Neural cell (in vitro differentiated cells): ENCODE results near the gene INPP4B.

Experiments used
- CTCF ChIP-seq: fragments of 450-650 bp; IDR thresholded peaks from 2 replicates; pipeline ENCODE4 v1.5.1; 2014; ENCODE audit warnings: antibody characterized with exemption, mild to moderate bottlenecking, moderate library complexity; ENCODE audit not compliant: poor library complexity, severe bottlenecking
- EP300 ChIP-seq: fragments of 450-650 bp; conservative IDR thresholded peaks from 2 replicates; pipeline ENCODE4 v1.6.1; 2014; ENCODE audit warnings: antibody characterized with exemption, mild to moderate bottlenecking, moderate library complexity; ENCODE audit not compliant: poor library complexity, severe bottlenecking
- EZH2 ChIP-seq: fragments of 200-600, 300-800 bp; shearing (Covaris generic), sonication (generic); IDR thresholded peaks from 2 replicates; pipeline ENCODE4 v1.6.1; 2014; ENCODE audit warnings: antibody characterized with exemption, low read length, borderline replicate concordance, mild to moderate bottlenecking; ENCODE audit not compliant: insufficient read depth, poor library complexity, severe bottlenecking
- POLR2AphosphoS5 ChIP-seq: IDR thresholded peaks from 2 replicates; pipeline ENCODE4 v1.6.1; 2012
- RAD21 ChIP-seq: fragments of 450-650 bp; conservative IDR thresholded peaks from 2 replicates; pipeline ENCODE4 v1.6.1; 2014; ENCODE audit warnings: antibody characterized with exemption, mild to moderate bottlenecking, moderate library complexity
- REST ChIP-seq: IDR thresholded peaks from 2 replicates; pipeline ENCODE4 v1.6.1; 2012; ENCODE audit warnings: borderline replicate concordance
- SMC3 ChIP-seq: fragments of 450-650 bp; conservative IDR thresholded peaks from 2 replicates; pipeline ENCODE4 v1.6.1; 2014; ENCODE audit warnings: antibody characterized with exemption, mild to moderate bottlenecking, moderate library complexity; ENCODE audit not compliant: poor library complexity
- TAF1 ChIP-seq: IDR thresholded peaks from 2 replicates; pipeline ENCODE4 v1.6.1; 2012; ENCODE audit warnings: low read depth

- TF ChIP-seq POLR2AphosphoS5 (no peak), CTCF (no peak), EP300 (no peak), EZH2 (no peak), REST (no peak), TAF1 (no peak), RAD21 (no peak), SMC3 (no peak)
Observed at GRCh38 chr4:142168181-142168580, 677.9 kb downstream of the INPP4B start.
